Measurements from ENCODE around the gene CIB1. TPM values are rescaled to one million over a fixed set of nuclear protein-coding genes. Genes with fewer than 3 reads are reported as not detected.

Gene CIB1
- total RNA-seq, 2 donors from 2014 or later, result 36.6 to 59.0 TPM

DNA sequence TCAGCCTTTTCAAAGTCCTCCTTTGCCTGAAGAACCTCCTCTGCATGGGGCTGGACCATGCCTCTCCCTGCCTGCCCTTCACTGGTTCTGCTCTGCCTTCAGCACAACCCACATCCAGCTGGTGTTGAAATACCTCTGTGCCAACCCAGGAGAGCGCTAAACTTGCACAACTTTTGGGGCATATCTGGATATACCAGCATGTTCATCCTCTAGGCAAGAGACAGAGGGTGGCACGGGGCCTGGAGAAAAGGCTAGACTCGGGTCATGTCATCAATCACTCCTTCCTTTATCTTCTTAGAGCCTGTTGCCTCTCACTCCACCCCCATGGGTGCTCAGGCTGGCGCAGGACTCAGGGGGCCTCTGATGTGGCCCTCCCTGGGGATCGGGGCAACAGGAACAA lies 27.9 kb downstream of the CIB1 start:
- intact Hi-C loops (cut with DNase I), result no loop called here
- DNase-seq (peak in 1 of 4 donors; percentile 22), ATAC-seq (no peak)
- 52 to 85% methylated on average over 5 of the region's 5 CpGs for WGBS, 2 donors
- H3K27ac ChIP-seq, result no peak overlapping the region
- H3K9me3 ChIP-seq, result no peaks in the 10 kb centered on the region
- H3K4me3 ChIP-seq, result no peak overlapping the region
- TF ChIP-seq, protein P1, sequence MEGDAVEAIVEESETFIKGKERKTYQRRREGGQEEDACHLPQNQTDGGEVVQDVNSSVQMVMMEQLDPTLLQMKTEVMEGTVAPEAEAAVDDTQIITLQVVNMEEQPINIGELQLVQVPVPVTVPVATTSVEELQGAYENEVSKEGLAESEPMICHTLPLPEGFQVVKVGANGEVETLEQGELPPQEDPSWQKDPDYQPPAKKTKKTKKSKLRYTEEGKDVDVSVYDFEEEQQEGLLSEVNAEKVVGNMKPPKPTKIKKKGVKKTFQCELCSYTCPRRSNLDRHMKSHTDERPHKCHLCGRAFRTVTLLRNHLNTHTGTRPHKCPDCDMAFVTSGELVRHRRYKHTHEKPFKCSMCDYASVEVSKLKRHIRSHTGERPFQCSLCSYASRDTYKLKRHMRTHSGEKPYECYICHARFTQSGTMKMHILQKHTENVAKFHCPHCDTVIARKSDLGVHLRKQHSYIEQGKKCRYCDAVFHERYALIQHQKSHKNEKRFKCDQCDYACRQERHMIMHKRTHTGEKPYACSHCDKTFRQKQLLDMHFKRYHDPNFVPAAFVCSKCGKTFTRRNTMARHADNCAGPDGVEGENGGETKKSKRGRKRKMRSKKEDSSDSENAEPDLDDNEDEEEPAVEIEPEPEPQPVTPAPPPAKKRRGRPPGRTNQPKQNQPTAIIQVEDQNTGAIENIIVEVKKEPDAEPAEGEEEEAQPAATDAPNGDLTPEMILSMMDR (IDR thresholded peaks at IDR 0.05), result no peak
- no peak for TF ChIP-seq POLR2A (IDR thresholded peaks at IDR 0.05)
- no peaks in the 10 kb centered on the region for H3K27me3 ChIP-seq
- no peaks in the 10 kb centered on the region for H3K36me3 ChIP-seq (replicated peaks in 1 of 2; ENCODE audit: insufficient read depth in 1 of 2, low read depth in 2 of 2)
- H3K4me1 ChIP-seq, result peaks cover 57% of the 10 kb centered on the region

DNA sequence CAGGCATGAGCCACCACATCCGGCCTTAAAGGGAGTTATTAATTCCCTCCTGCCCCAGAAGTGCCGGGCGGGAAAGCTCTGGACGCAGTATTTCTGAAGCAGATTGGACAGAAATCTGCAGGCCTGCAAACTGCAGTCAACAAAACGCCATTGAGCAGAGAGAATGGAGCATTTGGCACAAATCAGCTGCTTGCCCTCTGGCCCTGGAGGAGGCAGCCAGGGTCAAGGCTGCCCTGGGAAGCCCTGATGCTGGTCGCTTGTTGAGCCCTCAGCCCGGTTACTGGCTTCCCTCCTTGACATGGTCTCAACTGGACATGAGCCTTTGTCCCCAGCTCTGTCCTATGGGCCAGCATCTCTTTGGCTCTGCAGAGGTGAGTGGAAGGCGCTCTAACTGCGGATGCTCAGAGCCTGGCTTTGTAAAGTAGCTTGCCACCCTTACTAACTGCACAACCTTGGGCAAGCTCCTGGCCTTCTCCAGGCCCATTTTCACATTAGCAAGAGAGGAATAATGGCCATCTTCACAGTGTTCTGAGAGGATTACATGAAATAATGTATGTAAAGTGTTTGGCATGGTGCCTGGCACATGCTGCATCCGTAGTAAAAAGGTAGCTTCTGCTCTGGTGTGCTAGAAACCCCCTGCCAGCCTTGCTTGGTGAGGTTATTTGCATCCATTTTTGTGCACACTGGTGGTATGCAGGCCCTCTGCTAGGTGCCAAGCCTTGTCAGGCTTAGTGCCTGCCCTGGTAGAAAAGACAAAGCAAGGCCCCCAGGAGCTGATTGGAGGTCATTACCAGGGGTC lies 28.5 kb downstream of the CIB1 start:
- WGBS, 2 donors, result 81 to 84% methylated on average over 3 to 10 of the region's 10 CpGs
- H3K9me3 ChIP-seq, result no peaks in the 10 kb centered on the region
- H3K36me3 ChIP-seq (replicated peaks in 1 of 2; ENCODE audit: insufficient read depth in 1 of 2, low read depth in 2 of 2), result no peaks in the 10 kb centered on the region
- no peak overlapping the region for H3K27ac ChIP-seq
- H3K4me1 ChIP-seq, result peaks cover 57% of the 10 kb centered on the region
- ATAC-seq (no peak), DNase-seq (no peak)
- H3K4me3 ChIP-seq, result no peak overlapping the region
- no peaks in the 10 kb centered on the region for H3K27me3 ChIP-seq
- intact Hi-C loops (cut with DNase I), result no loop called here
- no peak for TF ChIP-seq POLR2A (IDR thresholded peaks at IDR 0.05)
- TF ChIP-seq, protein P1 (IDR thresholded peaks at IDR 0.05), result no peak

DNA sequence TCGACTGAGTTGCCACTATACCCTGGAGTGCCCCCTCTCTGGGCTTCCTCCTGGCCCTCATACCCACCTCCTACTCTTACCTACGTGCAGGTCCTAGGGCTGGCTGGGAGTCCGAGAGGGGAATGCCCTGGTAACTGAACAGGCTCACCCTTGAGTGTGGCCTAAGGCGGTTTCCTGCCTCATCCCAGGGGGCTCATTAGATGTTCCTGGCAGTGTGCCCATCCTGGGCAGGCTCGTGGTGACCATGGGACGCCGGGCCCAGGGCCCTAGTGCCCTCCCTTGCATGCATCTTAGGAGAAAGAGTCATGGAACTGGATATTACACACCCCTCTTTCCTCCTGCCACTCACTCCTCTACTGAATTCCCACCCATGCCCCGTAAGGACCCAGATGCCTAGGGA lies 29.8 kb downstream of the CIB1 start:
- peak in 2 of 4 donors; percentile 33 to 46 for DNase-seq
- H3K27me3 ChIP-seq, result no peaks in the 10 kb centered on the region
- ATAC-seq, result no peak
- TF ChIP-seq POLR2A (IDR thresholded peaks at IDR 0.05), result no peak
- TF ChIP-seq, protein P1 (IDR thresholded peaks at IDR 0.05), result no peak
- no peak overlapping the region for H3K27ac ChIP-seq
- H3K4me3 ChIP-seq, result no peak overlapping the region
- H3K36me3 ChIP-seq (replicated peaks in 1 of 2; ENCODE audit: insufficient read depth in 1 of 2, low read depth in 2 of 2), result no peaks in the 10 kb centered on the region
- intact Hi-C loops (cut with DNase I), result no loop called here
- 61 to 96% methylated on average over 4 to 8 of the region's 8 CpGs for WGBS, 2 donors
- H3K9me3 ChIP-seq, result no peaks in the 10 kb centered on the region
- peaks cover 54% of the 10 kb centered on the region for H3K4me1 ChIP-seq

DNA sequence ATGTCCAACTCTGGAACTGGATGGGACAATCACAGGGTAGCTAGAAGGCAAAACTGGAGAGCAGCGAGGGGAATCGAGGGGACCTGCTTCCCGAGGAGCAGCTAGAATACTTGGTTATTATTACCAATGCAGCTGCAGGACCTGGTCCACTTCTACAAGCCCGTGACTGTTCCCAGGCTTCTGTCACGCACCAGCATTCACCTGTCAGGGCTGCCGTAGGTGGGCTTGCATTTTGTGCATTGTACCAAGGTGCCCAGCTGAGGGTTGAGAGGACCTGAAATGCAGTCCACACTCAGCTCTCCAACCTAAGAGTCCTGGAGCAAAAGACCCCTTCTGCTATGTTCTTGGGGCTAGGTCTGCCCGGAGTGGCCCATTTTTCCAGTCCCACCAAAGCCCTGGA lies 30.3 kb downstream of the CIB1 start:
- peaks cover 54% of the 10 kb centered on the region for H3K4me1 ChIP-seq
- ATAC-seq (no peak), DNase-seq (peak in 1 of 4 donors; percentile 8)
- no peaks in the 10 kb centered on the region for H3K9me3 ChIP-seq
- H3K27me3 ChIP-seq, result no peaks in the 10 kb centered on the region
- H3K4me3 ChIP-seq, result no peak overlapping the region
- WGBS, 2 donors, result 95 to 97% methylated on average over 7 of the region's 7 CpGs
- no peaks in the 10 kb centered on the region for H3K36me3 ChIP-seq (replicated peaks in 1 of 2; ENCODE audit: insufficient read depth in 1 of 2, low read depth in 2 of 2)
- H3K27ac ChIP-seq, result no peak overlapping the region
- intact Hi-C loops (cut with DNase I), result no loop called here
- TF ChIP-seq, protein P1 (IDR thresholded peaks at IDR 0.05), result no peak

DNA sequence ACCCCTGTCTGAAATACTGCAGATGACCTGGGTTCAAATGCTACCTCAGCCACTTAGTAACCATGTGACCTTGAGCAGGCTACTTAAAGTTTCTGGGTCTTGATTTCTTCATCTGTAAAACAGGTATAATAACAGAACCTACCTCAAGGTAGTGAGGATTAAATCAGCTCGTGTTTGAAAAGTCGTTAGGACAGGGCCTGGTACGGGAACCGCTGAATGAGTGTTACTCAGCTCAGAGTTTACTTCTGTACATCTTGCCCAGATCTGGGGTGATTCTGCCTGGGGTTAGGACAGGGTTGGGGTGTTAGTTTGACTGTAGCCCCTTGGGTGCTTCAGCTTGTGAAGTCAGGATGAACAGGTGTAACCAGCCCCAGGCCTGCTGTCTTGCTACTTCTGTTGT lies 30.8 kb downstream of the CIB1 start:
- Histone ChIP-seq H3K27me3 (no peaks in the 10 kb centered on the region), H3K4me1 (peaks cover 54% of the 10 kb centered on the region), H3K9me3 (no peaks in the 10 kb centered on the region), H3K36me3 (replicated peaks in 1 of 2; ENCODE audit: insufficient read depth in 1 of 2, low read depth in 2 of 2) (no peaks in the 10 kb centered on the region), H3K27ac (no peak overlapping the region), H3K4me3 (no peak overlapping the region)
- TF ChIP-seq, protein P1 (IDR thresholded peaks at IDR 0.05), result no peak
- TF ChIP-seq POLR2A (IDR thresholded peaks at IDR 0.05), result no peak
- intact Hi-C loops (cut with DNase I), result no loop called here
- DNase-seq, result no peak
- WGBS, 2 donors, result 76 to 78% methylated on average over 4 of the region's 4 CpGs
- no peak for ATAC-seq
